Muscle of back (tissue), 11 donors: Measurements from ENCODE around the gene FGF14. TPM values are rescaled to one million over a fixed set of nuclear protein-coding genes. Genes with fewer than 3 reads are reported as not detected.
A peak's percentile ranks its signal among the peaks of the same experiment; 100 is the strongest.
"Not testable (repeated sequence)": the region's sequence is repeated elsewhere in the genome, so short reads cannot be mapped to it uniquely, and the experiment has no call there.

Experiments
- DNase-seq, 3 donors: peaks; one replicate each; pipeline versions ENCODE4 v3.0.0 to v3.0.0-alpha.2; 2013
- polyA plus RNA-seq, 10 donors: library from polyadenylated mRNA; unstranded; fragments of 120-200 nt; gene quantifications; one replicate each; pipeline ENCODE4 v1.2.1, GENCODE V29; 2013; ENCODE audit not compliant: insufficient read length in 10 of 10

FGF14 gene
- polyA plus RNA-seq, 10 donors: 0.17 to 1.6 (median 0.60) TPM

- DNase-seq: no peak
These were observed 265.0 kb downstream of the FGF14 start for GRCh38 chr13:102136735-102137296.

GRCh38 chr13:102132777-102133295 lies 269.0 kb downstream of the FGF14 start:
- DNase-seq: no peak

- DNase-seq: no peak
These were observed 270.6 kb downstream of the FGF14 start for GRCh38 chr13:102131246-102131645.

GRCh38 chr13:102128216-102128810 lies 273.5 kb downstream of the FGF14 start:
- peak in 1 of 3 donors; percentile 10 for DNase-seq

GRCh38 chr13:102127153-102127552 lies 274.7 kb downstream of the FGF14 start:
- no peak for DNase-seq

- no peak for DNase-seq
These were observed 279.7 kb downstream of the FGF14 start for GRCh38 chr13:102122147-102122546.

- DNase-seq: no peak
These were observed 284.5 kb downstream of the FGF14 start for GRCh38 chr13:102117175-102117831.

GRCh38 chr13:102103469-102103868 lies 298.4 kb downstream of the FGF14 start:
- no peak for DNase-seq

- DNase-seq: no peak
These were observed 301.6 kb downstream of the FGF14 start for GRCh38 chr13:102100234-102100633.

- no peak for DNase-seq
These were observed 304.1 kb downstream of the FGF14 start for GRCh38 chr13:102097708-102098107.

- DNase-seq: not testable (repeated sequence)
These were observed 308.6 kb downstream of the FGF14 start for GRCh38 chr13:102093288-102093687.

GRCh38 chr13:102091231-102091630 lies 310.6 kb downstream of the FGF14 start:
- no peak for DNase-seq

GRCh38 chr13:102090532-102090931 lies 311.3 kb downstream of the FGF14 start:
- DNase-seq: no peak

GRCh38 chr13:102089722-102090121 lies 312.1 kb downstream of the FGF14 start:
- DNase-seq: no peak

- DNase-seq: no peak
These were observed 312.7 kb downstream of the FGF14 start for GRCh38 chr13:102089177-102089576.

- no peak for DNase-seq
These were observed 328.6 kb downstream of the FGF14 start for GRCh38 chr13:102073251-102073650.

- DNase-seq: no peak
These were observed 330.1 kb downstream of the FGF14 start for GRCh38 chr13:102071711-102072110.

GRCh38 chr13:102068323-102068722 lies 333.5 kb downstream of the FGF14 start:
- DNase-seq: not testable (repeated sequence)

GRCh38 chr13:102055090-102055779 lies 346.6 kb downstream of the FGF14 start:
- no peak for DNase-seq

- DNase-seq: no peak
These were observed 352.0 kb downstream of the FGF14 start for GRCh38 chr13:102049853-102050252.

- DNase-seq: no peak
These were observed 356.1 kb downstream of the FGF14 start for GRCh38 chr13:102045731-102046130.

GRCh38 chr13:102042746-102043145 lies 359.1 kb downstream of the FGF14 start:
- no peak for DNase-seq

GRCh38 chr13:102041544-102041943 lies 360.3 kb downstream of the FGF14 start:
- no peak for DNase-seq
